GM18526 (cell line): ENCODE measurements around the gene YBX2.
A peak's percentile ranks its signal among the peaks of the same experiment; 100 is the strongest.

ENCODE experiments used
- POLR2A ChIP-seq: IDR thresholded peaks from 3 replicates; pipeline ENCODE4 v1.6.1; 2011; ENCODE audit not compliant: insufficient read length; ENCODE audit errors: extremely low read depth

Gene YBX2

GRCh38 chr17:7262192-7262934 is 32.1 kb downstream of the YBX2 start, which contains the start of gene CLDN7:
TSS of gene CLDN7 (minus strand) at chr17:7262478. CDS start at chr17:7262043, 435 bp downstream.
- TF ChIP-seq POLR2A = no peak

GRCh38 chr17:7261379-7262191 is 32.9 kb downstream of the YBX2 start:
- TF ChIP-seq POLR2A = no peak

GRCh38 chr17:7260651-7261378 is 33.6 kb downstream of the YBX2 start:
- TF ChIP-seq POLR2A = no peak

- TF ChIP-seq POLR2A = no peak
These were observed 34.3 kb downstream of the YBX2 start for GRCh38 chr17:7260151-7260550.

GRCh38 chr17:7259555-7259889 is 34.9 kb downstream of the YBX2 start:
- no peak for TF ChIP-seq POLR2A

GRCh38 chr17:7258731-7259554 is 35.5 kb downstream of the YBX2 start:
- TF ChIP-seq POLR2A = no peak

- no peak for TF ChIP-seq POLR2A
These were observed 37.5 kb downstream of the YBX2 start for GRCh38 chr17:7256766-7257456.

- no peak for TF ChIP-seq POLR2A
These were observed 39.9 kb downstream of the YBX2 start for GRCh38 chr17:7254511-7254910.

- no peak for TF ChIP-seq POLR2A
These were observed 41.4 kb downstream of the YBX2 start for GRCh38 chr17:7253082-7253481.

GRCh38 chr17:7252176-7253043 is 42.0 kb downstream of the YBX2 start, which contains the start of gene ELP5:
TSS of gene ELP5 (plus strand) at chr17:7252215. CDS start at chr17:7252551, 336 bp downstream.
- TF ChIP-seq POLR2A = peak; percentile 87

GRCh38 chr17:7251661-7252175 is 42.7 kb downstream of the YBX2 start, which contains the start of gene CTDNEP1:
TSS of gene CTDNEP1 (minus strand) at chr17:7251734. CDS start at chr17:7251296, 438 bp downstream.
- TF ChIP-seq POLR2A = peak; percentile 48

- TF ChIP-seq POLR2A = no peak
These were observed 43.5 kb downstream of the YBX2 start for GRCh38 chr17:7250695-7251627.

- TF ChIP-seq POLR2A = no peak
These were observed 44.6 kb downstream of the YBX2 start for GRCh38 chr17:7249830-7250229.
